BJ (cell line): ENCODE measurements around the gene LSM14B. TPM values are rescaled to one million over a fixed set of nuclear protein-coding genes. Genes with fewer than 3 reads are reported as not detected.

Source experiments
- CTCF ChIA-PET: fragments of 350-600 bp; formaldehyde crosslinking; extraction: SDS; loops from one replicate; lab custom pipeline; 2021; ENCODE audit warnings: antibody characterized with exemption, inconsistent platforms; lab: Yijun Ruan, JAX
- POLR2A ChIA-PET: fragments of 300-600 bp; sonication (Branson Sonifier 250); formaldehyde crosslinking; extraction: SDS; loops from one replicate; lab custom pipeline; 2021; ENCODE audit warnings: antibody characterized with exemption; lab: Charles Lee
- DNase-seq: peaks from one replicate; pipeline ENCODE4 v3.0.0-alpha.2; 2011; ENCODE audit warnings: low read depth
- H3K27me3 ChIP-seq: 2 replicates; pipeline ENCODE4 v1.6.0; 2011; ENCODE audit warnings: low read length; ENCODE audit not compliant: control insufficient read depth, insufficient read depth
- H3K36me3 ChIP-seq: 2 replicates; pipeline ENCODE4 v1.5.1; 2011; ENCODE audit warnings: low read length; ENCODE audit not compliant: control insufficient read depth, insufficient read depth
- H3K4me3 ChIP-seq: 2 replicates; pipeline ENCODE4 v1.5.1; 2011; ENCODE audit warnings: low read depth, mild to moderate bottlenecking, control low read depth, low read length
- CTCF ChIP-seq: IDR thresholded peaks from 2 replicates; pipeline ENCODE4 v1.5.1; 2011; ENCODE audit warnings: low read depth, mild to moderate bottlenecking, control low read depth, inconsistent platforms, low read length, moderate library complexity; ENCODE audit not compliant: insufficient read depth
- polyA plus RNA-seq: library from polyadenylated mRNA; depleted of rRNA; stranded (reverse); fragments of >200 nt; gene quantifications from 2 replicates; pipeline ENCODE4 v1.2.3, GENCODE V29; 2011

Gene LSM14B
- polyA plus RNA-seq, 1 experiment, result 48.2 TPM

DNA sequence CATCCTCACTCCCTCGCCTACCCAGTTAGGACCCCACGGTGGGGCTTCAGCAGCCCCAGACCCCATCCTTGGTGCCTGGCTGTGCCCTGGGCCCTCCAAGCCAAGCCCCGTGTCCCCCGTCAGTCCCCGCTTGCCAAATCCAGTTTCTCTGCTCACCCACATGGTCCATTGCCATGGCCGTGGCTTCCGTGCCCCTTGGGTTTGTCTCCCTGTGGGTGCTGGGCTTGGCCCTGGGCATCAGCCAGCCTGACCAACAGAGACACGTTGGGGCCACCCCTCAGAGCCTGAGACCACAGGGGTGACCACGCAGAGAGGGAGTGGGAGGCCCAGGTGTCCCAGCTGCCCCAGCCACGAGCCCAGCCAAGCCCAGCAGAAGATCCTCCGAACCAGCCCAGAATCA, 28.9 kb downstream of the LSM14B start:
- DNase-seq, result no peak
- Histone ChIP-seq H3K36me3 (no peaks in the 10 kb centered on the region; the same call in 1 of the 2 replicates), H3K4me3 (no peak overlapping the region), H3K27me3 (no peaks in the 10 kb centered on the region)
- no peak for TF ChIP-seq CTCF
- CTCF ChIA-PET, result no interaction called here
- POLR2A ChIA-PET, result no interaction called here

- no peak for TF ChIP-seq CTCF
- H3K4me3 ChIP-seq, result no peak overlapping the region
- no peaks in the 10 kb centered on the region; the same call in 1 of the 2 replicates for H3K36me3 ChIP-seq
- H3K27me3 ChIP-seq, result no peaks in the 10 kb centered on the region
- ChIA-PET POLR2A (no interaction called here), CTCF (interaction anchor here (0.7 kb wide), 1 partner anchor 39 kb away, joined by 3 read pairs; no protein-coding TSS in a partner anchor)
- no peak for DNase-seq
Observed at GRCh38 chr20:62151835-62152364, 29.6 kb downstream of the LSM14B start.

DNA sequence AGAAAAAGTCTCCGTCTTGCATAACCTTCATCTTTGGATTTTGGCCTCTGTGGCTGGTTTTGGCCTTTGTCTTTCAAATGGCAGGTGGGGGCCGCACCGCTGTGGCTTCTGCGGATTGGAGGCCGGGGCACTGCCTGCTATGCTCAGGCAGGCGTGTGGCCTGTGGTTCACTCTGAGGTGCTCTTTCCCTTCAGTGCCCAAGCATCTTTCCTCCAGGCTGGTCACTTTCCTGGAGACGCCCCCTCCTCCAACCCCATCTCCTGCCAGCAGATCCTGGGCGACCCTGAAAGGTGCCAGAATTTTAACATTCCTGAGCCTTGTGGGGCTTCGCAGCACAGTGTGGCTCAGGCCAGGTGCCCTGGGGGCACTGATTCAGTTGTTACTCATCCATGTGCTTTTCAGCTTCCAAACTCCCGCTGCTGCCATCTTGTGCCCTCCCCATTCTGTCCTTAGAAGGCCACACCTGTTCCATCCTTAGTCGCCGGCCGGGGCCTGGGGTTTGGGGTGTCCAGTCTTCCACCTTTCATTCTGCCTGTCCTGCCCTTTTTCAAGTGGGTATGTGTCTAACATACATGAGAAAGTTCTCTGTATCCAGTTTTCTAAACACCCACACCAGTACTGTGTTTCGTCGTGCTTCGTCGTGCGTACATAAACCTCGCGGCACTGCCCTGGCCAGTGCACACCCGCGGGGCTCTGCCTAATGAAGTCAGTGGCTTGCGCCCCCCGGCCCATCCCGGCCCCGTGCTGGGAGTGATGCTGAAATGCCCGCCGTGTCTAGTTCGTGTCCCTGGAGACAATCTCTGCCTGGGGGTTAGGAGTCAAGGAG, 33.4 kb downstream of the LSM14B start:
- no peak overlapping the region for H3K4me3 ChIP-seq
- ChIA-PET CTCF (interaction anchor here (0.8 to 2.3 kb wide), 9 partner anchors 9 to 145 kb away, joined by 3 to 14 read pairs (median 6); no protein-coding TSS in a partner anchor), POLR2A (no interaction called here)
- no peaks in the 10 kb centered on the region for H3K27me3 ChIP-seq
- H3K36me3 ChIP-seq, result peaks cover 1% of the 10 kb centered on the region; the same call in 1 of the 2 replicates
- no peak for DNase-seq
- TF ChIP-seq CTCF, result no peak

DNA sequence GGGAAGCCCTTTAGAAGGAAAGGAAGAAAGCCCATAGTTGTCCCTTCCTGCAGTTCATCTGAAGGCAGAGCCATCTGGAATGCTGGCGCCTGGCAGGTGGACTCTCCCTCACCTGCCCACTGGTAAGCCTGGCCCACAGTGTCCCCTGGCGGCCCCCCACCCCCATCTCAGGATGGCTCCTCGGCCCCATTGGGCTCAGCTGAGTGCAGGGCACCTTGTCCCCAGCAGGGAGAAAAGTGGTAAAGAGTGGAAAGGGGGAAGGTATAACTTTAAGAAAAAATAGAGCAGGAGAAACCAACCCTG, 33.9 kb downstream of the LSM14B start:
- DNase-seq, result no peak
- ChIA-PET CTCF (interaction anchor here (0.8 to 2.3 kb wide), 9 partner anchors 10 to 150 kb away, joined by 3 to 14 read pairs (median 5); no protein-coding TSS in a partner anchor), POLR2A (no interaction called here)
- TF ChIP-seq CTCF, result no peak
- no peaks in the 10 kb centered on the region for H3K27me3 ChIP-seq
- no peak overlapping the region for H3K4me3 ChIP-seq
- peaks cover 4% of the 10 kb centered on the region for H3K36me3 ChIP-seq

- DNase-seq, result no peak
- peak; percentile 81 for TF ChIP-seq CTCF
- Histone ChIP-seq H3K27me3 (no peaks in the 10 kb centered on the region), H3K36me3 (peaks cover 8% of the 10 kb centered on the region), H3K4me3 (no peak overlapping the region)
- POLR2A ChIA-PET, result no interaction called here
- CTCF ChIA-PET, result interaction anchor here (0.8 to 2.3 kb wide), 9 partner anchors 10 to 151 kb away, joined by 3 to 14 read pairs (median 5); no protein-coding TSS in a partner anchor
Observed at GRCh38 chr20:62156592-62157386, 34.5 kb downstream of the LSM14B start.
